WI38 (cell line): ENCODE results near the gene ZNF280C.

Experiments used
- H3K4me3 ChIP-seq: 2 replicates; pipeline ENCODE4 v1.5.1; 2011; ENCODE audit warnings: low read depth, mild to moderate bottlenecking, control low read depth, low read length
- TF ChIP-seq, protein P1 (sequence below): IDR thresholded peaks from 2 replicates; pipeline ENCODE4 v1.5.1; 2012; ENCODE audit warnings: low read depth, mild to moderate bottlenecking, control low read depth, low read length

ZNF280C gene

DNA sequence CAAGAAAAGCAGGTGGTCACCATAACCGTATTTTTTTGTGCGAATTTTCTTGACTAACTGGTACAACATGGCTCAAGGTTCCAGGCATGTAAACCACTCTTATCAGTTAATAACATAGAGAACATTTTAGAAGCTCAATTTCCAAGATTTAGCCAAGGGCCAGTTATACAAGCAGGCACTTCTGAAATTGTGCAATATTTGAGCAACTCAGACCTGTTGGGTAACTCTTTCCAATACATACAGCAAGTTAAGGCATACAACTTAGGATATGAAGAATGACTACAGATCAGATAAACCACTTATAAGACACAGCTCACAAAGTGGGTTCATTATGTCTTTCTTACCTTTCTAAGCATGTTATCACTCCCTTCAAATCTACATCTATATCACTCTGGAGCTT lies 43.9 kb downstream of the ZNF280C start:
- TF ChIP-seq, protein P1, sequence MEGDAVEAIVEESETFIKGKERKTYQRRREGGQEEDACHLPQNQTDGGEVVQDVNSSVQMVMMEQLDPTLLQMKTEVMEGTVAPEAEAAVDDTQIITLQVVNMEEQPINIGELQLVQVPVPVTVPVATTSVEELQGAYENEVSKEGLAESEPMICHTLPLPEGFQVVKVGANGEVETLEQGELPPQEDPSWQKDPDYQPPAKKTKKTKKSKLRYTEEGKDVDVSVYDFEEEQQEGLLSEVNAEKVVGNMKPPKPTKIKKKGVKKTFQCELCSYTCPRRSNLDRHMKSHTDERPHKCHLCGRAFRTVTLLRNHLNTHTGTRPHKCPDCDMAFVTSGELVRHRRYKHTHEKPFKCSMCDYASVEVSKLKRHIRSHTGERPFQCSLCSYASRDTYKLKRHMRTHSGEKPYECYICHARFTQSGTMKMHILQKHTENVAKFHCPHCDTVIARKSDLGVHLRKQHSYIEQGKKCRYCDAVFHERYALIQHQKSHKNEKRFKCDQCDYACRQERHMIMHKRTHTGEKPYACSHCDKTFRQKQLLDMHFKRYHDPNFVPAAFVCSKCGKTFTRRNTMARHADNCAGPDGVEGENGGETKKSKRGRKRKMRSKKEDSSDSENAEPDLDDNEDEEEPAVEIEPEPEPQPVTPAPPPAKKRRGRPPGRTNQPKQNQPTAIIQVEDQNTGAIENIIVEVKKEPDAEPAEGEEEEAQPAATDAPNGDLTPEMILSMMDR = no peak
- H3K4me3 ChIP-seq = no peak overlapping the region

GRCh38 chrX:130216320-130216719 lies 52.4 kb downstream of the ZNF280C start:
- TF ChIP-seq, protein P1 = no peak
- no peak overlapping the region for H3K4me3 ChIP-seq

DNA sequence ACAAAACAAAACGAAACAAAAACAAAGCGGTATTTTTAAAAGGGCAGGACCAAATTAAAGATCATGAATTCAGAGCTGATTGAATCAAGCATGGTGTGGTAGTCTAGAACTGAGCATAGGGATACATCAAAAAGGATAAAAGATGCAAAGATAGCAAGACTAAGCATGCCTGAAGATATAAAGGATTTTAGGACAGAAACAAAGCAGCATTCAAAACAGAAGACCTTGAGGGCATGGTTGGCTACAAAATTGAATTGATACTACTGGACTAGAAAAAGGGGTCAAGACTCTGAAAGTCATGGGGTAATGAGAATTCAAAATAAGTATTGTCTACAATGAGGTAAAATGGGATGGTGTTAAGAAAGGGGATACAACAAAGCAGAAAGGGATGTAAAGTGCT lies 55.3 kb downstream of the ZNF280C start:
- no peak overlapping the region for H3K4me3 ChIP-seq
- TF ChIP-seq, protein P1 = no peak

DNA sequence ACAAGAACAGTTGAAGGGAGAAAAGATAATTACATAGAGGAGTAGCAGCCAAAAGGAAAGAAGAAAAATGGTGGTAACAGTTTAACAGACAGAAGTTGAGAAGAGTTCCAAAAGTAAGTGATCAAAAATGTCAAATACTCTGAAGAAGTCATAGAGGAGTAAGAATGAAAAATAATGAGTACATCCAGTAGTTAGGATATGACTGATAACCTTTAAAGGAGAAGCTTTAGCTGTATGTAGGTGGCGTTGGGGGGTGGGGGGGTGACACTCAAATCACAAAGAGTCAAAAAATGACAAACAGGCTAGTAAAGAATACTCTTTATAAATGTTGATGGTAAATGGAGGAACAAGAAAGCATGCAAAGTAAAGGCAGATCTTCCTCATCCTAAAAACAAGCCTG lies 56.3 kb downstream of the ZNF280C start:
- TF ChIP-seq, protein P1 = no peak
- no peak overlapping the region for H3K4me3 ChIP-seq

- H3K4me3 ChIP-seq = no peak overlapping the region
- TF ChIP-seq, protein P1 = no peak
Measured at GRCh38 chrX:130211415-130212186, 57.1 kb downstream of the ZNF280C start.

DNA sequence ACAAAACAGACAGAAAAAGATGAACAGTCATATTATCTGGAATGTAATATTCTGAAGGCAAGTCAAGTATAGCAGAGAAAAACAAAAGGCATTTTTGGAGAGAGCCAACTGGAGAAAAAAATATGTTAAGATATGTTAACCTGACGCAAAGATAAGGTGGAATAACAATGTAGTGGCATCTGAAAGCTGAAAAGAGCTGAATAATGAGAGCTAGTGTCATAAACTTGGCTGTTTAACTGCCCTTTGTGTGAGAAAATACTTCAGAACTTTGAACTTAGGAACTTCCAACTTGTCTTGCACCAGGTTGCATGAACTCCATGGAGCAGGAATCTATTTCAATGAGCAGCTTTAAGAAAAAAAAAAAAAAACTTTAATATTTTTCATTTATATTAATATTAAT lies 64.1 kb downstream of the ZNF280C start:
- TF ChIP-seq, protein P1 = no peak
- no peak overlapping the region for H3K4me3 ChIP-seq

GRCh38 chrX:130197464-130197863 lies 71.2 kb downstream of the ZNF280C start:
- TF ChIP-seq, protein P1 = no peak
- no peak overlapping the region for H3K4me3 ChIP-seq
